Sigmoid colon (tissue), 4 donors: Measurements from ENCODE around the gene HSD11B2.

Source experiments
- CTCF ChIP-seq, 4 experiments: fragments of 450-650 bp in 3 of 4; fragments of 200-600 bp in 1 of 4; IDR thresholded peaks; one replicate each; pipeline ENCODE4 v1.5.1; 2016 to 2019; ENCODE audit warnings: antibody characterized with exemption in 4 of 4, mild to moderate bottlenecking in 3 of 4, moderate library complexity in 2 of 4
- EP300 ChIP-seq, 4 donors: sonication (generic); formaldehyde crosslinking; IDR thresholded peaks; one replicate each; pipeline ENCODE4 v1.6.1; 2017; ENCODE audit warnings: antibody characterized with exemption in 4 of 4
- POLR2AphosphoS5 ChIP-seq, 4 donors: sonication (generic); formaldehyde crosslinking; IDR thresholded peaks; one replicate each; pipeline ENCODE4 v1.6.1; 2017; ENCODE audit warnings: antibody characterized with exemption in 4 of 4

- no peak for TF ChIP-seq CTCF (IDR thresholded peaks at IDR 0.05)
- no peak for TF ChIP-seq POLR2AphosphoS5 (IDR thresholded peaks at IDR 0.05)
- no peak for TF ChIP-seq EP300 (IDR thresholded peaks at IDR 0.05)
Observed at GRCh38 chr16:67445126-67445426, 14.2 kb downstream of the HSD11B2 start.
